Testis (tissue), 3 donors: Measurements from ENCODE around the gene FREY1. TPM values are rescaled to one million over a fixed set of nuclear protein-coding genes. Genes with fewer than 3 reads are reported as not detected.

ENCODE experiments used
- DNase-seq: peaks from one replicate; pipeline ENCODE4 v3.0.0-alpha.2; 2019
- H3K27ac ChIP-seq, 2 donors: fragments of 200-600 bp; sonication (generic); one replicate each; pipeline ENCODE4 v1.5.1; 2019
- H3K27me3 ChIP-seq: fragments of 200-600 bp; sonication (generic); one replicate; pipeline ENCODE4 v1.5.1; 2019
- H3K36me3 ChIP-seq: fragments of 200-600 bp; sonication (generic); one replicate; pipeline ENCODE4 v1.5.1; 2017; ENCODE audit warnings: low read depth; ENCODE audit errors: missing control alignments
- H3K4me1 ChIP-seq: fragments of 200-600 bp; sonication (generic); one replicate; pipeline ENCODE4 v1.5.1; 2019
- H3K4me3 ChIP-seq, 2 donors: fragments of 200-600 bp; sonication (generic); one replicate each; pipeline ENCODE4 v1.5.1; 2017 to 2019
- H3K9me3 ChIP-seq: fragments of 200-600 bp; sonication (generic); one replicate; pipeline ENCODE4 v1.5.1; 2017
- CTCF ChIP-seq, 3 experiments: fragments of 450-650 bp in 2 of 3; fragments of 200-600 bp in 1 of 3; sonication (generic) in 1 of 3; IDR thresholded peaks; one replicate each; pipeline ENCODE4 v1.5.1; 2016 to 2019; ENCODE audit warnings: antibody characterized with exemption in 3 of 3, mild to moderate bottlenecking in 2 of 3, moderate library complexity in 1 of 3
- POLR2A ChIP-seq: fragments of 450-650 bp; IDR thresholded peaks from one replicate; pipeline ENCODE4 v1.6.1; 2017; ENCODE audit warnings: antibody characterized with exemption, mild to moderate bottlenecking, moderate library complexity
- WGBS, 2 donors: methylation state at CpG; one replicate each; pipeline ENCODE4 v1.1.5; 2018; 5-methylcytosine and 5-hydroxymethylcytosine counted together
- intact Hi-C: fragments of 100-400 bp; cut with DNase I; formaldehyde crosslinking; loops from one replicate; pipeline ENCODE4 v1.15.1; 2023; ENCODE audit warnings: low total_unique reads
- polyA plus RNA-seq: library from polyadenylated mRNA; stranded (reverse); fragments of 350-450 nt; fragmentation: Illumina TruSeq; extraction: RNeasy Lipid Tissue Mini Kit (QIAGEN cat#74804); gene quantifications from one replicate; pipeline ENCODE4 v1.2.3, GENCODE V29; 2014; ENCODE audit warnings: low read depth, low replicate concordance; ENCODE audit not compliant: insufficient read depth
- total RNA-seq, 2 donors: library from RNA; depleted of rRNA; stranded (reverse); fragments of >200 nt; gene quantifications; one replicate each; pipeline ENCODE4 v1.2.3, GENCODE V29; 2016

The FREY1 gene
- total and polyA plus RNA-seq, 3 donors from 2014 or later, result 19.2 to 59.2 (median 22.7) TPM

DNA sequence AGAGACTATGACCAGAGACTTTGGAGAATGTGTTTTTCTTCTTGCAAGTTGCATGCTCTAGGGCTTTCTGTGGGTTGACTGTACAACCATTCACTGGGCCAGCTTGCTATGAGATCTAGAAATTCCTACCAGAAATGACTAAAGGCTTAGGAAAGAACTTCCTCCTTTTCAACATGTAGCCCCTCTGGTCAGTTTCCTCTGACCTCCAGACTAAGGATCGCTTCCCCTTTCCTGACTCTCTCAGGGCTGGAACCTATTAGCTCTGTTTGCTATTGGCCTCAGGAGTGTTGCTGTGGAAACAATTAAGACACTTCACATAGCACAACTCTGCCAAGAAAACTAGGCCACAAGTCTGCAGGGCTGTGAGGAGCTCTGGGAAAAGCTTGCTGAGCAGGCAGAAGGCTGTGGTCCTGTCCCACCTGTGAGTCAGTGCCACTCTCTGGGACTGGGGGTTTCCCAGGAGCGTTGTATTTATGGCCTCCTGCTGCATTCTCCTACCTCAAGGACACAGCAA is 49.1 kb downstream of the FREY1 start:
- intact Hi-C loops, result no loop called here
- H3K9me3 ChIP-seq, result no peaks in the 10 kb centered on the region
- TF ChIP-seq CTCF (IDR thresholded peaks at IDR 0.05), result no peak
- TF ChIP-seq POLR2A, result no peak
- peak overlapping the region; percentile 39 to 79 for H3K27ac ChIP-seq
- 24 to 25% methylated on average over 2 of the region's 2 CpGs for WGBS, 2 donors
- no peaks in the 10 kb centered on the region for H3K27me3 ChIP-seq
- H3K4me1 ChIP-seq, result peaks cover 57% of the 10 kb centered on the region
- no peaks in the 10 kb centered on the region for H3K36me3 ChIP-seq
- peak; percentile 78 for DNase-seq
- no peak overlapping the region for H3K4me3 ChIP-seq

Other genes with a start within 250 kb of the FREY1 start
- gene CHST1, start 241.6 kb downstream of the FREY1 start, total RNA-seq, result 10 to 100 TPM in 1 of 2 donors, 1 to 10 TPM in 1; 6.2 to 10.6 TPM
- 17.1 TPM for gene CHST1, start 241.6 kb downstream of the FREY1 start, polyA plus RNA-seq
- gene SLC35C1, start 102.1 kb downstream of the FREY1 start, total RNA-seq, result 10 to 100 TPM; 12.9 to 15.7 TPM
- 10.4 TPM for gene SLC35C1, start 102.1 kb downstream of the FREY1 start, polyA plus RNA-seq
- 100 to 1,000 TPM; 109 to 124 TPM for gene CRY2, start 59.8 kb downstream of the FREY1 start, total RNA-seq
- gene CRY2, start 59.8 kb downstream of the FREY1 start, polyA plus RNA-seq, result 80.0 TPM
- 10 to 100 TPM; 54.5 to 57.5 TPM for gene MAPK8IP1, start 21.6 kb downstream of the FREY1 start, total RNA-seq
- gene MAPK8IP1, start 21.6 kb downstream of the FREY1 start, polyA plus RNA-seq, result 62.9 TPM
- 10 to 100 TPM; 40.2 to 42.0 TPM for gene PEX16, start 10.6 kb upstream of the FREY1 start, total RNA-seq
- gene PEX16, start 10.6 kb upstream of the FREY1 start, polyA plus RNA-seq, result 41.4 TPM
- 1 to 10 TPM; 2.1 to 3.4 TPM for gene LARGE2, start 15.4 kb upstream of the FREY1 start, total RNA-seq
- gene LARGE2, start 15.4 kb upstream of the FREY1 start, polyA plus RNA-seq, result 4.7 TPM
- gene PHF21A, start 214.2 kb upstream of the FREY1 start, total RNA-seq, result 10 to 100 TPM; 53.5 to 83.2 TPM
- gene PHF21A, start 214.2 kb upstream of the FREY1 start, polyA plus RNA-seq, result 56.6 TPM